GM12892 (cell line): ENCODE data around the gene CDH2.

Source experiments
- DNase-seq: peaks from one replicate; pipeline ENCODE4 v3.0.0; 2011; ENCODE audit not compliant: insufficient read length
- FAIRE-seq: peaks from 2 replicates; lab custom pipeline; 2011; peaks lifted over from hg19 to GRCh38; lab: Jason Lieb, UNC
- POLR2A ChIP-seq: IDR thresholded peaks from 2 replicates; pipeline ENCODE4 v1.6.1; 2011; ENCODE audit warnings: low read depth, low read length, control low read depth
- POLR2AphosphoS5 ChIP-seq: IDR thresholded peaks from 2 replicates; pipeline ENCODE4 v1.6.1; 2011; ENCODE audit warnings: low read depth, low read length, control low read depth
- TAF1 ChIP-seq: IDR thresholded peaks from 2 replicates; pipeline ENCODE4 v1.6.1; 2011; ENCODE audit warnings: low read depth, mild to moderate bottlenecking, control low read depth, low read length, borderline replicate concordance

Gene CDH2

DNA sequence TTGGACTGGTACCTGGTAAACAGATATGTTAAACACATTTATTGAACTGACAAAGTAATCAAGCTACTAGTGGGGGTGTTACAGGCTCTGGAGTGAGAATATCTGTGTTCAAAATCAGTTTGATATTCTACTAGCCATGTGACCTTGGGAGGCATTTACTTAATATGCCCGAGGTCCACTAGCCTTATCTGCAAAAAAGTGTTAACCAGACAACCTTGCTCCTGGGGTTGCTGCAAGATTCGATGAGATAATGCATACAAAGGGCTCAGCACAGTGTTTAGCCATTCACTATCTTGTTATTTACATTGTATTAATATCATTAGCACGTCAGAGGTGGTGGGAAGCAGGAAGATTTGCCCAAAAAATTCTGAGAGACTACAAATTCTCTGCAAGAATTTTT is 103.3 kb downstream of the CDH2 start:
- TF ChIP-seq POLR2AphosphoS5 = no peak
- TF ChIP-seq POLR2A = no peak
- DNase-seq (no peak), FAIRE-seq (no peak)

DNA sequence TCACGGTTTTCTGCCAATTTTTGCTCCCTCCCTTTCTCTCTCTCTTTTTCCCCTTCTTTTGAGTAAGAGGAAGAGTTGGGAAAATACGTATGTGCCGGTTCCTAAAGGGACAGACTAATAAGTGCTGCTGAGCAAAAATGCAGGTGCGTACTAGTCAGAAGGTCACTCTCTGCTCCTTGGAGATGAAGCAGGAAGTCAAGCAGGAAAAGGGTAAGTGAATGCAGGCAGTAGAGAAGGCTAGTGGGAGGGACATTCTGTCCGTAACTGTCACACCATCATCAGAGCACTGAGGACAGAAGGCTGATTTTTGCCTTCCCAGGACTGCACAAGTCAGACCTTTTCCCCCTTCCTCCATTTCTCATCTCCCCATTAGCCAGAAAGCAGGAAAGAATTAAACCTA is 105.7 kb downstream of the CDH2 start:
- no peak for DNase-seq
- no peak for TF ChIP-seq TAF1
- TF ChIP-seq POLR2AphosphoS5 = no peak
- TF ChIP-seq POLR2A = no peak
- FAIRE-seq = no peak

DNA sequence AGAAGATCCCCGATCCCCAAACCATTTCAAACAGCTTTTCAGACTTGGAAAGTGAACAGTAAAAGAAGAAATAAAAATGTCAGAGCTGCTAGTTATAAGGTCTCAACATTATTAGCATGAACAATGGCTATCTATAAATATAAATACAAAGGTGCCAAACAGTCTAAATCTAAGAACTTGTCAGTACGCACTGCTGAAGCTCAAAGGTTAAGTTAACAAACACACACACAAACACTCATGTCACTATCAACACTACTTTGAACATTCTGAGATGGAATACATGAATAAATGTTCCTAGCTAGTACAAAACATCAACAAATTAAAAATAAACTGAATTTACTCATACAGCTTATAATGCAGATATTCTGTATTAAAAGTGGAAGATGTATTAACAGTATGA is 108.7 kb downstream of the CDH2 start:
- FAIRE-seq (no peak), DNase-seq (no peak)

DNA sequence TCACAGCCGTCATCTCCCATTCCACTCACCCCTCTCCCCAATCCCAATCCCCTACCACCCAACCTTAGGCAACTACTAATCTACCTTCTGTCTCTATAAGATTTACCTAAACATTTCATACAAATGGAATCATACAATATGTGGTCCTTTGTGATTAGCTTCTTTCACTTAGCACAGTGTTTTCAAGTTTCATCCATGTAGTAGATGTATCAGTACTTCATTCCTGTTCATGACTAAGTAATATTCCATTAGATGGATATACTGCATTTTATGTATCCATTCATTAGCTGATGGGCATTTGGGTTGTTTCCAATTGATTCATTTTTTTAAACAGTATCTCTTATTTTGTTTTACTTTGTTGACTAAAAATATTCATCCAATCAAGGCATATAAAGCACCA is 109.6 kb downstream of the CDH2 start:
- DNase-seq = no peak
- no peak for FAIRE-seq
- TF ChIP-seq POLR2AphosphoS5 (no peak), TAF1 (no peak), POLR2A (no peak)

More for the DNA sequence above, 108.7 kb downstream of the CDH2 start:
- TF ChIP-seq TAF1 (no peak), POLR2AphosphoS5 (no peak), POLR2A (no peak)

DNA sequence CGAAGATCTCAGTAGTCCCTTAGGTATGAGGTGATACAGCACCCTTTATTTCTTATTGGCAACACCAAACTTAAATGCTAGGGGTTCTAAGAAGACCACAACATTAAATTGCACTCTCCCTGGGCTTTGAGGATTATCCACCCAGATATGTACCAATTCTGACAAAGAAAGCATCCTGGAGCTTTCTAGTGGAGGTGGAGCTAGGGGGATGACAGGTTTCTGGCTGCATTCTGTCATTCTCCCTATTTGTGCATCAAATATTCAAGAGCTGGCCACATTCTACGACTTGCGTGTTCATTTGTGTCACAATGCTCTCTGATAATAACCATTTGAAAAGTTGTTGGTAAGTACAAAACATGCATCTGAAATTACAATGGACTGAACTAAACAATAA is 111.1 kb downstream of the CDH2 start:
- FAIRE-seq = no peak
- no peak for TF ChIP-seq POLR2A
- no peak for TF ChIP-seq POLR2AphosphoS5

DNA sequence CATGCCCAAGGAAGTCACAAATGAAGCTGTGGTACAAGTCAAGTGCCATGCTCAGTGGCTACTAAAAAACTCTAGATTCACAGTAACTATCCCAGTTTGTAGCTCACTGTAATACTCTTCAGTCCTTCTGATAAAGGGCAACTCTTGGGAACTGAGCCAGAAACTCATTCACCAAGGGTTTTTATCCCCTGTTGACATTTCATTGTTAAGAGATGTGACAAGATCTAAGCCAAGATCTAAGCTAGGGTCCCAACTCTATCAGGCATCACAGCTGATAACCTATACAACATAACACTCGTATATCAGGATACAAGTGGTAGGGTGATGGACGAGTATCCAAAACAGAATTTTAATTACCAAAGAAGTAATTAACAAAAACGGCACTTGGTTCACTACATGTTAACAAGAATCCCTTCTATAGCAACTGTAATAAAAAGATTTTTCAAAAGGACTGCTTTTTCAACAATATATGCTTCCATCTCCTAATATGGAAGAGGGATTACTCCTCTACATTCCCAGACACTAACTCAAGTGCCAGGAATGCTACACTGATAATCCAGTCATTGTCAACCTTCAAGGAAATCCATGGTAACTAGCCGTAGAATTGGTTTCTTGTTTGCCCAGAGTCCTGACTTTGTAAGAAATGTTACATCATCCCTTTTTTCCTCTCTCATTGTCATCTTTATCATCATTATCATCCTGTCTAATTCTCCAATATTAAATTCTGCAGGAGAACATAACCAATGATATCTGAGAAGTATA is 111.7 kb downstream of the CDH2 start:
- DNase-seq (no peak), FAIRE-seq (no peak)
- no peak for TF ChIP-seq POLR2A
- TF ChIP-seq POLR2AphosphoS5 = no peak
- no peak for TF ChIP-seq TAF1

More for the DNA sequence above, 111.1 kb downstream of the CDH2 start:
- no peak for DNase-seq

DNA sequence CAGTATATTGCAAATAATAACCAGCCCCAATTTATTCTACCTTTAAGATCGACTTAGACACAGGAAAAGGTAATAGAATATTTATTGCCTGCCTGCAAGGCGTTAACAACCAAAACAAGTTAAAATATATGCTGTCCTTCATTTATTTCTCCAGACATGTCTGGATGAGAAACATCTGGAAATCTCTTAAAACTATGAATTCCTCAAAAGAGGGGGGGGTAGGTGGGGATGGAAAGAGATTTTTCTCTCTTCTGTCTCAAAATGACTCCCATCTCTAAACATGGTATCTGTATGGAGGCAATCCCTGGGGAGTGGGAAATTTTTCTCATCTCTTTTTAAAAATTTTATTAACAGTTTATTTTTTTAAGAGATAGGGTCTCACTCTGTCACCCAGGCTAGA is 113.0 kb downstream of the CDH2 start:
- DNase-seq = no peak
- no peak for FAIRE-seq
- no peak for TF ChIP-seq POLR2AphosphoS5
- TF ChIP-seq POLR2A = no peak
- TF ChIP-seq TAF1 = no peak

DNA sequence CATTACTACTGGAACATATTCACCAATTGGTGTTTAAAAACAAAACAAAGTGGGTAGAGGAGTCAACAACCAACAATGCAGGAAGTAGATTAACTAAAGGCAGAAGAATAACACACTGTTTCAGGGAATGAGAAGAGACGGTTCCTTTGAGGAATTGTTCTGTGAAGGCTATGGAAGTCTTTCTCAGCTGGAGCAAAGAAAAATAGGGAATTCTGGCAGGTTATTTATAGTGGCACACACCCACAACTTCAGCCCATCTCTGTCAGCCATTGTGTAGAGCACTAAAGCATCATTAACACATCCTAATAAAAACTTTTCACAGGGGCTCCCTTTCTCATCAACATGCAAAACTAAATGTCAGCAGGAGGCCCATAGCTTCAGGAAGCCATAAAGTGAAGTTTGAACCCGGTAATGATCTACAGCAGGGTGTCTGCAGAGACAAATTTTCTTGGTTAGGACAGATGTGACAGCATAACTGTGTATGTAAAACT is 113.6 kb downstream of the CDH2 start:
- DNase-seq (no peak), FAIRE-seq (no peak)
- TF ChIP-seq POLR2AphosphoS5 = no peak
- no peak for TF ChIP-seq POLR2A
- TF ChIP-seq TAF1 = no peak

DNA sequence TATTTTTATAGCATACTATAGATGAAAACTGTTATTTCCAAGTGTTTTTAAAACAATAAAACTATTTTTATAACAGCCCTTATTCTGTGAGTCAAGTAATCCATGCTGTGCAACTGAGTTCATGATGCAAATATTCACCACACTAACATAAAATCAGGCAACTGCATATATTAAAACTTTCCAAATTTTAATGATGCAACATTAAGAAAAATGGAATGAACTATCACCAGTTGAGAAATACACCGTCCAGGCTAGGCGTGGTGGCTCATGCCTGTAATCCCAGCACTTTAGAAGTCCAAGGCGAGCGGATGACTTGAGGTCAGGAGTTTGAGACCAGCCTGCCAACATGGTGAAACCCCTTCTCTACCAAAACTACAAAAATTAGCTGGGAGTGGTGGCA is 114.5 kb downstream of the CDH2 start:
- TF ChIP-seq POLR2AphosphoS5 = no peak
- TF ChIP-seq POLR2A = no peak
- TF ChIP-seq TAF1 = no peak
- no peak for DNase-seq
- no peak for FAIRE-seq

DNA sequence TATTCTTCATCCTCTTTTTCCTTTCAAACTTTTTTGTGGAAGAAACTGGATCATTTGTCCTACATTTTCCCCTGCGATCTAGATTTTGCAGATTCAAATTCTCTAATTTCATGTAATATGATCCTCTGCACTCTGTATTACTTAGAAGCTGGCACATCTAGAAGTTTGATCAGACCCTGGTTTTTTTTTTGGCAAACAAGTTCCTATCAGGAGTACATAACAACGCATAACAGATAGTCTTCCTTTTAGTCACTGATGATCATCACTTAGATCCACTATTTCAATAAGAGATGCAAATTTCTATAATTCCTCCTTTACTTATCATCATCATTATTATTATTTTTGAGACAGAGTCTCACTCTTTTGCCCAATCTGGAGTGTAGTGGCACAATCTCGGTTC is 117.1 kb downstream of the CDH2 start:
- TF ChIP-seq POLR2AphosphoS5 (no peak), POLR2A (no peak), TAF1 (no peak)
- FAIRE-seq (no peak), DNase-seq (no peak)

DNA sequence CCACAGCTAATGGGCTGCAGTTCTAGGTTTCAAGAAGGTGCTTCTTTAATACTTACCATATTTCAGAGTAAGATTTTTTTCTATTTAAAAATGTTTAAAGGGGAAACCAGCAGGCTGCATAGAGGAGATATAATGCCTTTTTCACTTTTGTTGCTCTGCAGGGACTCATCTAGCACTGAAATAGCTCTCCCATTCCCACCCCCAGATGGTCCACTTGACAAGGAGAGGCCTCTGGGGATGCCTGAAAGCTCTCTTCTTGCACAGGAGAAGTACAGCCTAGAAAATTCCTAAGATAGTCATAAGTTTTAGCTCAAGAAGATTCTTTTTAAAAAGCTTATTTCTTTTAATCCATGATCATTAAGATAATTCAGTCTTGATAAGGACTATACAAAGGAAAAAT is 126.4 kb downstream of the CDH2 start:
- FAIRE-seq (no peak), DNase-seq (no peak)
- TF ChIP-seq TAF1 (no peak), POLR2A (no peak), POLR2AphosphoS5 (no peak)

DNA sequence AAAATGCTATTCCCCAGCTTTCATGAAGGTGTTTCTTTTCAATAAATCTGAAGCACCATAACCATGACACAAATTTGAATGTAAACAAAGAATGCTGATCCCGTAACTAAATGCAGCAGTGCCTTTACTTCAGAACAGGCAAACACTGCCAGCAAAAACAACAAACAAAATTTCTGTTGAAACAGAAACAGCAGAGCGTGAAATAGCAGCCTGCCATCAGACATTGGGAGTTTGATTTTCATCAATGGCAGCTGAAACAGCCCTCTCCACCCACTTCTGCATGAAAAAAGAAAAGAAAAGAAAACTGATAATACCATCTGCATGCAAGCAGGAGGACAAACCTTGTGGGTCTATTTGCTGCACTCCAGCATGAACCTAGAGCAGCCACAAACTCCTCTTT is 128.3 kb downstream of the CDH2 start:
- FAIRE-seq = no peak
- DNase-seq = no peak
- TF ChIP-seq POLR2A (no peak), POLR2AphosphoS5 (no peak), TAF1 (no peak)

DNA sequence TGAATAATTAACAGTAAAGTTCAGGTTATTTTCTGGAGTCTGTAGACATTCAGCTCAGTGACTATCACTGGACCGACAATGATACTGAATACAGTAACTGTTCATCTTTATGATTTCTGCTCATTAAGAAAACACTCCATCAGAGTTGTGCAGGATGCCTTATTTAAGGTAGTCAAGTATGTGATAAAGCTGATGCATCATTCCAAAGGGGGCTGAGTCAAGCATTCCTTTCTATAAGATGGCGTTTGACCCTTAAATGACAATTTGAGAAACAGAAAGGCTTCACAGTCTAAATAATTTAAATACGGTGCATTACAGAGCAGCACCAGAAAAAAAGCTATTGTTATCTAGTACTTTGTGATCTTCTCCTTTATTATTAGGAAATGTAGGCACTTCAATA is 131.1 kb downstream of the CDH2 start:
- DNase-seq = no peak
- FAIRE-seq = no peak

More for the DNA sequence above, 131.1 kb downstream of the CDH2 start:
- TF ChIP-seq POLR2A = no peak
- TF ChIP-seq POLR2AphosphoS5 = no peak
- TF ChIP-seq TAF1 = no peak
